Measurements from ENCODE around the gene MYH8. TPM values are rescaled to one million over a fixed set of nuclear protein-coding genes. Genes with fewer than 3 reads are reported as not detected.

Gene MYH8
- total RNA-seq, 1 donor from 2014 or later, result not detected

GRCh38 chr17:10417431-10417830 lies 4.3 kb downstream of the MYH8 start:
- Mint-ChIP-seq H3K27me3 (ENCODE audit: low read depth) (no peaks in the 10 kb centered on the region), H3K27ac (no peak overlapping the region), H3K4me3 (ENCODE audit: low read depth) (no peak overlapping the region), H3K36me3 (ENCODE audit: low read depth) (no peaks in the 10 kb centered on the region), H3K4me1 (ENCODE audit: low read depth) (no peaks in the 10 kb centered on the region), H3K9me3 (no peaks in the 10 kb centered on the region)
- no peak for DNase-seq (ENCODE audit: low spot score)
- intact Hi-C loops (cut with micrococcal nuclease), result no loop called here

GRCh38 chr17:10415161-10415560 lies 6.6 kb downstream of the MYH8 start:
- no peak overlapping the region for H3K4me3 Mint-ChIP-seq (ENCODE audit: low read depth)
- H3K36me3 Mint-ChIP-seq (ENCODE audit: low read depth), result no peaks in the 10 kb centered on the region
- no peak overlapping the region for H3K27ac Mint-ChIP-seq
- intact Hi-C loops (cut with micrococcal nuclease), result no loop called here
- H3K27me3 Mint-ChIP-seq (ENCODE audit: low read depth), result no peaks in the 10 kb centered on the region
- no peak for DNase-seq (ENCODE audit: low spot score)
- H3K9me3 Mint-ChIP-seq, result no peaks in the 10 kb centered on the region
- no peaks in the 10 kb centered on the region for H3K4me1 Mint-ChIP-seq (ENCODE audit: low read depth)

- no peaks in the 10 kb centered on the region for H3K36me3 Mint-ChIP-seq (ENCODE audit: low read depth)
- intact Hi-C loops (cut with micrococcal nuclease), result no loop called here
These were observed 18.2 kb downstream of the MYH8 start for GRCh38 chr17:10403589-10403988.

GRCh38 chr17:10398352-10398751 lies 23.4 kb downstream of the MYH8 start:
- H3K36me3 Mint-ChIP-seq (ENCODE audit: low read depth), result no peaks in the 10 kb centered on the region
- no peak overlapping the region for H3K4me3 Mint-ChIP-seq (ENCODE audit: low read depth)
- DNase-seq (ENCODE audit: low spot score), result no peak
- no peak overlapping the region for H3K27ac Mint-ChIP-seq
- intact Hi-C loops (cut with micrococcal nuclease), result no loop called here
- H3K9me3 Mint-ChIP-seq, result no peaks in the 10 kb centered on the region
- peaks cover 7% of the 10 kb centered on the region for H3K4me1 Mint-ChIP-seq (ENCODE audit: low read depth)
- H3K27me3 Mint-ChIP-seq (ENCODE audit: low read depth), result no peaks in the 10 kb centered on the region

More at GRCh38 chr17:10403589-10403988, 18.2 kb downstream of the MYH8 start:
- peaks cover 2% of the 10 kb centered on the region for H3K4me1 Mint-ChIP-seq (ENCODE audit: low read depth)
- no peak for DNase-seq (ENCODE audit: low spot score)
- H3K27ac Mint-ChIP-seq, result no peak overlapping the region
- no peak overlapping the region for H3K4me3 Mint-ChIP-seq (ENCODE audit: low read depth)
- H3K9me3 Mint-ChIP-seq, result no peaks in the 10 kb centered on the region
- H3K27me3 Mint-ChIP-seq (ENCODE audit: low read depth), result no peaks in the 10 kb centered on the region

GRCh38 chr17:10396524-10397163 lies 25.1 kb downstream of the MYH8 start:
- no peaks in the 10 kb centered on the region for H3K27me3 Mint-ChIP-seq (ENCODE audit: low read depth)
- H3K9me3 Mint-ChIP-seq, result no peaks in the 10 kb centered on the region
- H3K4me3 Mint-ChIP-seq (ENCODE audit: low read depth), result no peak overlapping the region
- peaks cover 7% of the 10 kb centered on the region for H3K4me1 Mint-ChIP-seq (ENCODE audit: low read depth)
- H3K36me3 Mint-ChIP-seq (ENCODE audit: low read depth), result no peaks in the 10 kb centered on the region
- DNase-seq (ENCODE audit: low spot score), result no peak
- H3K27ac Mint-ChIP-seq, result no peak overlapping the region
- intact Hi-C loops (cut with micrococcal nuclease), result no loop called here

GRCh38 chr17:10394201-10394887 lies 27.4 kb downstream of the MYH8 start:
- no peak overlapping the region for H3K4me3 Mint-ChIP-seq (ENCODE audit: low read depth)
- no peak for DNase-seq (ENCODE audit: low spot score)
- peaks cover 5% of the 10 kb centered on the region for H3K4me1 Mint-ChIP-seq (ENCODE audit: low read depth)
- H3K27me3 Mint-ChIP-seq (ENCODE audit: low read depth), result no peaks in the 10 kb centered on the region
- intact Hi-C loops (cut with micrococcal nuclease), result no loop called here
- H3K36me3 Mint-ChIP-seq (ENCODE audit: low read depth), result no peaks in the 10 kb centered on the region
- H3K27ac Mint-ChIP-seq, result no peak overlapping the region
- H3K9me3 Mint-ChIP-seq, result no peaks in the 10 kb centered on the region

- no peak overlapping the region for H3K4me3 Mint-ChIP-seq (ENCODE audit: low read depth)
- DNase-seq (ENCODE audit: low spot score), result no peak
These were observed 28.9 kb downstream of the MYH8 start for GRCh38 chr17:10392880-10393279.

GRCh38 chr17:10385871-10386270 lies 35.9 kb downstream of the MYH8 start:
- Mint-ChIP-seq H3K36me3 (ENCODE audit: low read depth) (no peaks in the 10 kb centered on the region), H3K27me3 (ENCODE audit: low read depth) (peaks cover 2% of the 10 kb centered on the region), H3K27ac (no peak overlapping the region), H3K4me1 (ENCODE audit: low read depth) (no peaks in the 10 kb centered on the region), H3K9me3 (no peaks in the 10 kb centered on the region), H3K4me3 (ENCODE audit: low read depth) (no peak overlapping the region)
- no peak for DNase-seq (ENCODE audit: low spot score)
- intact Hi-C loops (cut with micrococcal nuclease), result no loop called here

More at GRCh38 chr17:10392880-10393279, 28.9 kb downstream of the MYH8 start:
- intact Hi-C loops (cut with micrococcal nuclease), result no loop called here
- Mint-ChIP-seq H3K27ac (no peak overlapping the region), H3K36me3 (ENCODE audit: low read depth) (no peaks in the 10 kb centered on the region), H3K27me3 (ENCODE audit: low read depth) (peaks cover 2% of the 10 kb centered on the region), H3K9me3 (no peaks in the 10 kb centered on the region), H3K4me1 (ENCODE audit: low read depth) (peaks cover 5% of the 10 kb centered on the region)

- H3K27ac Mint-ChIP-seq, result no peak overlapping the region
- DNase-seq (ENCODE audit: low spot score), result no peak
- intact Hi-C loops (cut with micrococcal nuclease), result no loop called here
- no peak overlapping the region for H3K4me3 Mint-ChIP-seq (ENCODE audit: low read depth)
- peaks cover under 1% of the 10 kb centered on the region for H3K27me3 Mint-ChIP-seq (ENCODE audit: low read depth)
- no peaks in the 10 kb centered on the region for H3K4me1 Mint-ChIP-seq (ENCODE audit: low read depth)
- H3K9me3 Mint-ChIP-seq, result no peaks in the 10 kb centered on the region
- no peaks in the 10 kb centered on the region for H3K36me3 Mint-ChIP-seq (ENCODE audit: low read depth)
These were observed 37.6 kb downstream of the MYH8 start for GRCh38 chr17:10384175-10384574.

GRCh38 chr17:10380631-10381408 lies 40.9 kb downstream of the MYH8 start:
- no peak overlapping the region for H3K27ac Mint-ChIP-seq
- H3K36me3 Mint-ChIP-seq (ENCODE audit: low read depth), result no peaks in the 10 kb centered on the region
- intact Hi-C loops (cut with micrococcal nuclease), result no loop called here
- H3K4me1 Mint-ChIP-seq (ENCODE audit: low read depth), result no peaks in the 10 kb centered on the region
- H3K4me3 Mint-ChIP-seq (ENCODE audit: low read depth), result no peak overlapping the region
- H3K9me3 Mint-ChIP-seq, result no peaks in the 10 kb centered on the region
- H3K27me3 Mint-ChIP-seq (ENCODE audit: low read depth), result no peaks in the 10 kb centered on the region
- DNase-seq (ENCODE audit: low spot score), result no peak

- Mint-ChIP-seq H3K27ac (no peak within 1 kb of the TSS), H3K9me3 (no peaks in the 10 kb centered on the region), H3K27me3 (ENCODE audit: low read depth) (no peaks in the 10 kb centered on the region), H3K4me3 (ENCODE audit: low read depth) (no peak within 1 kb of the TSS), H3K36me3 (ENCODE audit: low read depth) (no peaks in the 10 kb centered on the region), H3K4me1 (ENCODE audit: low read depth) (no peaks in the 10 kb centered on the region)
- no peak for DNase-seq (ENCODE audit: low spot score)
- intact Hi-C loops (cut with micrococcal nuclease), result no loop called here
These were observed 48.8 kb downstream of the MYH8 start, which contains the start of gene MYH13 for GRCh38 chr17:10372906-10373305. MYH13 (minus strand) TSS chr17:10373006; CDS start chr17:10364530, 8,476 bp downstream.

GRCh38 chr17:10370016-10370608 lies 51.6 kb downstream of the MYH8 start:
- Mint-ChIP-seq H3K27ac (no peak overlapping the region), H3K27me3 (ENCODE audit: low read depth) (no peaks in the 10 kb centered on the region), H3K4me1 (ENCODE audit: low read depth) (no peaks in the 10 kb centered on the region), H3K4me3 (ENCODE audit: low read depth) (no peak overlapping the region), H3K36me3 (ENCODE audit: low read depth) (no peaks in the 10 kb centered on the region), H3K9me3 (no peaks in the 10 kb centered on the region)
- intact Hi-C loops (cut with micrococcal nuclease), result no loop called here
- no peak for DNase-seq (ENCODE audit: low spot score)

Data from activated T-helper 2 cell treated with anti-CD3 and anti-CD28 coated beads, Interferon-gamma antibody, Interleukin-2, Interleukin-4, amounts not matched to agents 10 μg/mL and 5 μg/mL and 100 μg/mL, durations not matched to agents 14 hours and 24 hours and 36 hours (primary cell).